Osteocyte (in vitro differentiated cells): Measurements from ENCODE around the gene CACNA1H. TPM values are rescaled to one million over a fixed set of nuclear protein-coding genes. Genes with fewer than 3 reads are reported as not detected.

Experiments
- DNase-seq: peaks from one replicate; pipeline ENCODE4 v3.0.0; 2021; ENCODE audit warnings: mixed read lengths; ENCODE audit not compliant: unreplicated experiment; ENCODE audit errors: extremely low spot score
- H3K27ac Mint-ChIP-seq: one replicate; pipeline ENCODE4 v1.8.0; 2021; ENCODE audit warnings: mild to moderate bottlenecking, mixed read lengths; ENCODE audit not compliant: unreplicated experiment
- H3K27me3 Mint-ChIP-seq: one replicate; pipeline ENCODE4 v1.8.0; 2021; ENCODE audit warnings: mixed read lengths; ENCODE audit not compliant: unreplicated experiment
- H3K36me3 Mint-ChIP-seq: one replicate; pipeline ENCODE4 v1.8.0; 2021; ENCODE audit warnings: mixed read lengths; ENCODE audit not compliant: unreplicated experiment
- H3K4me1 Mint-ChIP-seq: one replicate; pipeline ENCODE4 v1.8.0; 2021; ENCODE audit warnings: mixed read lengths; ENCODE audit not compliant: unreplicated experiment
- H3K4me3 Mint-ChIP-seq: one replicate; pipeline ENCODE4 v1.8.0; 2021; ENCODE audit warnings: mild to moderate bottlenecking, moderate library complexity, mixed read lengths; ENCODE audit not compliant: unreplicated experiment
- H3K9me3 Mint-ChIP-seq: one replicate; pipeline ENCODE4 v1.8.0; 2021; ENCODE audit warnings: mixed read lengths; ENCODE audit not compliant: unreplicated experiment
- CTCF ChIP-seq: fragments of 200-600 bp; sonication (generic); IDR thresholded peaks from 2 replicates; pipeline ENCODE4 v1.5.0; 2021; ENCODE audit warnings: antibody characterized with exemption, mild to moderate bottlenecking, moderate library complexity
- total RNA-seq: library from RNA; stranded (reverse); gene quantifications from 2 replicates; pipeline ENCODE4 v1.2.1, GENCODE V29; 2021

Gene CACNA1H
- total RNA-seq, 1 donor from 2014 or later = 21.2 TPM

GRCh38 chr16:1119129-1119528, 33.8 kb upstream of the CACNA1H start:
- Mint-ChIP-seq H3K4me3 (no peak overlapping the region), H3K27ac (no peak overlapping the region), H3K36me3 (no peaks in the 10 kb centered on the region), H3K27me3 (no peaks in the 10 kb centered on the region), H3K4me1 (no peaks in the 10 kb centered on the region), H3K9me3 (no peaks in the 10 kb centered on the region)
- TF ChIP-seq CTCF = no peak
- DNase-seq = no peak

- H3K9me3 Mint-ChIP-seq = no peaks in the 10 kb centered on the region
- no peaks in the 10 kb centered on the region for H3K4me1 Mint-ChIP-seq
- H3K36me3 Mint-ChIP-seq = no peaks in the 10 kb centered on the region
- TF ChIP-seq CTCF = no peak
- no peak for DNase-seq
- H3K27ac Mint-ChIP-seq = no peak overlapping the region
- no peak overlapping the region for H3K4me3 Mint-ChIP-seq
- no peaks in the 10 kb centered on the region for H3K27me3 Mint-ChIP-seq
Observed at GRCh38 chr16:1119766-1120576, 32.9 kb upstream of the CACNA1H start.

- Mint-ChIP-seq H3K9me3 (no peaks in the 10 kb centered on the region), H3K36me3 (no peaks in the 10 kb centered on the region), H3K27ac (no peak overlapping the region), H3K27me3 (no peaks in the 10 kb centered on the region), H3K4me3 (no peak overlapping the region), H3K4me1 (no peaks in the 10 kb centered on the region)
- TF ChIP-seq CTCF = no peak
- no peak for DNase-seq
Observed at GRCh38 chr16:1120577-1120941, 32.3 kb upstream of the CACNA1H start.

- no peaks in the 10 kb centered on the region for H3K4me1 Mint-ChIP-seq
- no peaks in the 10 kb centered on the region for H3K9me3 Mint-ChIP-seq
- DNase-seq = no peak
- no peaks in the 10 kb centered on the region for H3K36me3 Mint-ChIP-seq
- no peak for TF ChIP-seq CTCF
- H3K27me3 Mint-ChIP-seq = no peaks in the 10 kb centered on the region
- no peak overlapping the region for H3K4me3 Mint-ChIP-seq
- H3K27ac Mint-ChIP-seq = no peak overlapping the region
Observed at GRCh38 chr16:1121009-1121408, 31.9 kb upstream of the CACNA1H start.

- DNase-seq = no peak
- H3K4me1 Mint-ChIP-seq = no peaks in the 10 kb centered on the region
- H3K4me3 Mint-ChIP-seq = no peak overlapping the region
- no peaks in the 10 kb centered on the region for H3K36me3 Mint-ChIP-seq
- no peak for TF ChIP-seq CTCF
- H3K9me3 Mint-ChIP-seq = no peaks in the 10 kb centered on the region
- H3K27ac Mint-ChIP-seq = no peak overlapping the region
- no peaks in the 10 kb centered on the region for H3K27me3 Mint-ChIP-seq
Observed at GRCh38 chr16:1121601-1122397, 31.1 kb upstream of the CACNA1H start.
